G401 (cell line): ENCODE data around the gene LGR4. TPM values are rescaled to one million over a fixed set of nuclear protein-coding genes. Genes with fewer than 3 reads are reported as not detected.
A peak's percentile ranks its signal among the peaks of the same experiment; 100 is the strongest.
"Not testable (repeated sequence)": the region's sequence is repeated elsewhere in the genome, so short reads cannot be mapped to it uniquely, and the experiment has no call there.

Experiments used
- DNase-seq: peaks from one replicate; pipeline ENCODE4 v3.0.0-alpha.2; 2015; ENCODE audit warnings: low spot score
- in situ Hi-C: cut with HindIII; loops from 2 replicates; pipeline ENCODE4 v1.10.0; 2016; ENCODE audit warnings: low sequenced_read_pairs, mixed read lengths
- total RNA-seq: library from RNA; depleted of rRNA; stranded (reverse); fragments of >200 nt; shearing (Covaris generic); gene quantifications from 2 replicates; pipeline ENCODE4 v1.2.3, GENCODE V29; 2014; rRNA removed

Gene LGR4, protein sequence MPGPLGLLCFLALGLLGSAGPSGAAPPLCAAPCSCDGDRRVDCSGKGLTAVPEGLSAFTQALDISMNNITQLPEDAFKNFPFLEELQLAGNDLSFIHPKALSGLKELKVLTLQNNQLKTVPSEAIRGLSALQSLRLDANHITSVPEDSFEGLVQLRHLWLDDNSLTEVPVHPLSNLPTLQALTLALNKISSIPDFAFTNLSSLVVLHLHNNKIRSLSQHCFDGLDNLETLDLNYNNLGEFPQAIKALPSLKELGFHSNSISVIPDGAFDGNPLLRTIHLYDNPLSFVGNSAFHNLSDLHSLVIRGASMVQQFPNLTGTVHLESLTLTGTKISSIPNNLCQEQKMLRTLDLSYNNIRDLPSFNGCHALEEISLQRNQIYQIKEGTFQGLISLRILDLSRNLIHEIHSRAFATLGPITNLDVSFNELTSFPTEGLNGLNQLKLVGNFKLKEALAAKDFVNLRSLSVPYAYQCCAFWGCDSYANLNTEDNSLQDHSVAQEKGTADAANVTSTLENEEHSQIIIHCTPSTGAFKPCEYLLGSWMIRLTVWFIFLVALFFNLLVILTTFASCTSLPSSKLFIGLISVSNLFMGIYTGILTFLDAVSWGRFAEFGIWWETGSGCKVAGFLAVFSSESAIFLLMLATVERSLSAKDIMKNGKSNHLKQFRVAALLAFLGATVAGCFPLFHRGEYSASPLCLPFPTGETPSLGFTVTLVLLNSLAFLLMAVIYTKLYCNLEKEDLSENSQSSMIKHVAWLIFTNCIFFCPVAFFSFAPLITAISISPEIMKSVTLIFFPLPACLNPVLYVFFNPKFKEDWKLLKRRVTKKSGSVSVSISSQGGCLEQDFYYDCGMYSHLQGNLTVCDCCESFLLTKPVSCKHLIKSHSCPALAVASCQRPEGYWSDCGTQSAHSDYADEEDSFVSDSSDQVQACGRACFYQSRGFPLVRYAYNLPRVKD
- 2.9 and 9.7 TPM in 2 replicates for total RNA-seq

GRCh38 chr11:27472398-27473016 lies at the start of gene LGR4:
TSS of gene LGR4 (minus strand) at chr11:27472790. CDS start at chr11:27472302, 488 bp downstream.
- DNase-seq, result peak; percentile 97
- in situ Hi-C loops, result no loop called here

GRCh38 chr11:27520226-27520625 lies 47.6 kb upstream of the LGR4 start:
- in situ Hi-C loops, result no loop called here
- DNase-seq, result no peak

DNA sequence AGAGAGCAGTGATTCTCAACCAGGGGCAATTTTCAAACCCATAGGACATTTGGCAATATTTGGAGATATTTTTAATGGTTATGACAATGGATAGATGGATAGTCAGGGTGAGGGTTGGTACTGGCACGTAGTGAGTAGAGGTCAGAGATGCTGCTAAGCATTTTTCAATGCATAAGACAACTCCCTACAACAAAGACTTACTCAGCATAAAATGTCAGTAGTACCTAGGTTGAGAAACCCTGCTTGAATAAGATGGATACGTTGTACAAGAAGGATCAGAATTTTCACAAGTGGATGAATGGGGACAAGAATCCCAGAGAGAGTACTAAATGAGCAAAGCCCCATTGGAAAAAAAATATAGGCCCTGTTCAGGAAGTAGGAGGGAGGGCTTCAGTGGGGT lies 45.9 kb upstream of the LGR4 start:
- no peak for DNase-seq
- in situ Hi-C loops, result no loop called here

DNA sequence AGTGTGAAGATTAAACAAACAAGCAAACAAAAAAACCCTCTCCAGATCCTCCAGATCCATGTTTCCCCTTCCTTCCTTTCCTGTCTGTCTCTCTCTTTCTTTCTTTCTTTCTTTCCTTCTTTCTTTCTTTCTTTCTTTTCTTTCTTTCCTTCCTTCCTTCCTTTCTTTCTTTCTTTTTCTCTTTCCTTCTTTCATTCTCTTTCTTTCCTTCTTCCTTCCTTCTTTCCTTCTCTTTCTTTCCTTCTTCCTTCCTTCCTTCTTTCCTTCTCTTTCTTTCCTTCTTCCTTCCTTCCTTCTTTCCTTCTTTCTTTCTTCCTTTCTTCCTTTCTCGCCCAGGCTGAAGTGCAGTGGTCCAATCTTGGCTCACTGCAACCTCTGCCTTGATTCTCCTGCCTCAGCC lies 44.9 kb upstream of the LGR4 start:
- DNase-seq, in situ Hi-C loops: not testable (repeated sequence)

DNA sequence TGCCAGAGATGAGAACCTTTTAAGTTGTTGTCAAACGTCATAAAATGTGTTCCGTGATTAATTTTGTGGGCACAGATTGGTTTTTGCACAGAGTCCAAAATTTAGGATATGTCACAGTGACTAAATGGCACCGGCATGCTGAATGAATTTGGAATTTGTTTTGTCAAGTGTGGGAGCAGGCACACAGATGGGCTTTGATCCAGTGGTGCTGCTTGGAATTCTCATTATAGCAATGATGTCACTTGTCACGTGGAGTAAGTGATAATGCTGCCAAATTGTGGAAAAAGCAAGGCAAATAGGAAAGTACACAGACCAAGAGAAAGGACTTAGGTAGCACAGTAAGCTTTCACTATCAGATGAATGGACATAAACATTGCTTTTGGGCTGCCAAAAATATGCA lies 42.0 kb upstream of the LGR4 start:
- in situ Hi-C loops, result no loop called here
- DNase-seq, result peak; percentile 81

GRCh38 chr11:27514076-27514475 lies 41.5 kb upstream of the LGR4 start:
- DNase-seq, result peak; percentile 95
- in situ Hi-C loops, result no loop called here

- in situ Hi-C loops, result no loop called here
Observed at GRCh38 chr11:27513389-27513788, 40.8 kb upstream of the LGR4 start.

GRCh38 chr11:27512238-27512637 lies 39.6 kb upstream of the LGR4 start:
- in situ Hi-C loops, result no loop called here
- no peak for DNase-seq

More at GRCh38 chr11:27513389-27513788, 40.8 kb upstream of the LGR4 start:
- DNase-seq, result no peak

DNA sequence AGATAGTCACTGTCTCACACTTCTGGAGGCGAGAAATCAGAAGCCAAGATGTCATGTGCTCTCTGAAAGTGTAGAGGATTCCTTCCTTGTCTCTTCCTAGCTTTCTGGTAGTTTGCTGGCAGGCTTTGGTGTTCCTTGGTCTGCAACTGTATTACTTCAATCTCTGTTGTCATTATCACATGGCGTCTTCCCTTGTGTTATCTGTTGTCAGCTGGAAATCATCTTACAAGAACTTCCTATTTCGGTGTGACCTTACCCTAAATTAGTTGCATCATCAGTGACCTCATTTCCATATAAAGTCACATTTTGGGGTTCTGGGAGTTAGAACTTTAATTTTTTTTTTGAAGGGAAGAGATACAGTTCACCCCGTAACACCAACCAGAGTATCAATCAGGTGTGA lies 37.3 kb upstream of the LGR4 start:
- no peak for DNase-seq
- in situ Hi-C loops, result no loop called here

- in situ Hi-C loops, result no loop called here
- DNase-seq, result no peak
Observed at GRCh38 chr11:27507557-27508322, 35.1 kb upstream of the LGR4 start.

GRCh38 chr11:27506200-27507182 lies 33.9 kb upstream of the LGR4 start, which contains the start of gene LIN7C:
TSS of gene LIN7C (minus strand) at chr11:27506769. CDS start at chr11:27506752, 17 bp downstream.
- DNase-seq, result peak; percentile 97
- in situ Hi-C loops, result no loop called here

- DNase-seq, result no peak
- in situ Hi-C loops, result no loop called here
Observed at GRCh38 chr11:27505781-27506180, 33.2 kb upstream of the LGR4 start.

- in situ Hi-C loops, result no loop called here
- no peak for DNase-seq
Observed at GRCh38 chr11:27504205-27504604, 31.6 kb upstream of the LGR4 start.

DNA sequence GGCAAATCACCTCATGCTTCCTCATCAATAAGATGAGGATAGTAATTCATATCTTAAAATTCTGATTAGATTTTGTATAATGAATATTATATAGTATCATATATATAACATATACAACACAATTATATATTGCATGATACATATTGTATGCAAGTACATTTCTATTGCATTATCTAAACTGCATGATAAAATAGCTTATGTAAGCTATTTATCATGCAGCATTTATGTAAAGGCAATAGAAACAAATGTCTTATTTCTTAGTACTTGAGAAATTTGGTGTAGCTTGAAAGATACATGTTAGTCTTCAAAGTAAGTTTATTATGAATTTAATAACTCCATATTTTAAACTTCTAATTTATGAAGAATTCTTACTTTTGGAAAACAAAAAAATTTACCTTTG lies 28.5 kb upstream of the LGR4 start:
- DNase-seq, result no peak
- in situ Hi-C loops, result no loop called here

GRCh38 chr11:27497911-27498310 lies 25.3 kb upstream of the LGR4 start:
- in situ Hi-C loops, result no loop called here
- no peak for DNase-seq

GRCh38 chr11:27497284-27497866 lies 24.8 kb upstream of the LGR4 start:
- in situ Hi-C loops, result no loop called here
- peak; percentile 63 for DNase-seq

- in situ Hi-C loops, result no loop called here
- DNase-seq, result no peak
Observed at GRCh38 chr11:27496461-27496860, 23.9 kb upstream of the LGR4 start.
